ENCODE data around the gene CDKL4.

GRCh38 chr2:39156846-39157245, 86.9 kb downstream of the CDKL4 start:
- TF ChIP-seq CTCF (conservative IDR thresholded peaks at IDR 0.05; ENCODE audit: low read depth, low read length) (no peak), EZH2 (IDR thresholded peaks at IDR 0.05; ENCODE audit: borderline replicate concordance, low read depth, low read length, poor library complexity, severe bottlenecking) (no peak)

Data from A673 (cell line).